PC-9 (cell line): ENCODE measurements around the gene CPOX.

Experiments
- EZH2 ChIP-seq: fragments of 200-600 bp; sonication (generic); IDR thresholded peaks from 2 replicates; pipeline ENCODE4 v1.8.0; 2017; ENCODE audit warnings: antibody characterized with exemption, low read depth
- TF ChIP-seq, protein P1 (sequence below): fragments of 200-600 bp; sonication (generic); conservative IDR thresholded peaks from 2 replicates; pipeline ENCODE4 v1.6.1; 2017; ENCODE audit warnings: mixed run types, antibody characterized with exemption, mild to moderate bottlenecking, moderate library complexity

GRCh38 chr3:98598492-98598891 lies 5.1 kb upstream of the CPOX start:
- TF ChIP-seq EZH2 = no peak
- TF ChIP-seq, protein P1, sequence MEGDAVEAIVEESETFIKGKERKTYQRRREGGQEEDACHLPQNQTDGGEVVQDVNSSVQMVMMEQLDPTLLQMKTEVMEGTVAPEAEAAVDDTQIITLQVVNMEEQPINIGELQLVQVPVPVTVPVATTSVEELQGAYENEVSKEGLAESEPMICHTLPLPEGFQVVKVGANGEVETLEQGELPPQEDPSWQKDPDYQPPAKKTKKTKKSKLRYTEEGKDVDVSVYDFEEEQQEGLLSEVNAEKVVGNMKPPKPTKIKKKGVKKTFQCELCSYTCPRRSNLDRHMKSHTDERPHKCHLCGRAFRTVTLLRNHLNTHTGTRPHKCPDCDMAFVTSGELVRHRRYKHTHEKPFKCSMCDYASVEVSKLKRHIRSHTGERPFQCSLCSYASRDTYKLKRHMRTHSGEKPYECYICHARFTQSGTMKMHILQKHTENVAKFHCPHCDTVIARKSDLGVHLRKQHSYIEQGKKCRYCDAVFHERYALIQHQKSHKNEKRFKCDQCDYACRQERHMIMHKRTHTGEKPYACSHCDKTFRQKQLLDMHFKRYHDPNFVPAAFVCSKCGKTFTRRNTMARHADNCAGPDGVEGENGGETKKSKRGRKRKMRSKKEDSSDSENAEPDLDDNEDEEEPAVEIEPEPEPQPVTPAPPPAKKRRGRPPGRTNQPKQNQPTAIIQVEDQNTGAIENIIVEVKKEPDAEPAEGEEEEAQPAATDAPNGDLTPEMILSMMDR = no peak; the same call in 1 of the 2 replicates
